H9 (cell line): ENCODE measurements around the gene SERPINB10. TPM values are rescaled to one million over a fixed set of nuclear protein-coding genes. Genes with fewer than 3 reads are reported as not detected.

Experiments
- DNase-seq: peaks from one replicate; pipeline ENCODE4 v3.0.0-alpha.2; 2017
- H2AFZ ChIP-seq: one replicate; pipeline ENCODE4 v1.6.1; 2013; ENCODE audit warnings: mild to moderate bottlenecking, low read length, control low read depth, moderate library complexity
- H2AK5ac ChIP-seq: 2 replicates; pipeline ENCODE4 v1.6.1; 2013; ENCODE audit warnings: low read length, control low read depth, mixed read lengths; ENCODE audit not compliant: insufficient read length
- H2BK120ac ChIP-seq: one replicate; pipeline ENCODE4 v1.6.1; 2013; ENCODE audit warnings: low read depth, mild to moderate bottlenecking, low read length, control low read depth, inconsistent platforms; ENCODE audit not compliant: poor library complexity, severe bottlenecking
- H2BK12ac ChIP-seq: 2 replicates; pipeline ENCODE4 v1.6.1; 2013; ENCODE audit warnings: low read length, control low read depth, mixed read lengths, low read depth; ENCODE audit not compliant: insufficient read length
- H2BK15ac ChIP-seq: 2 replicates; pipeline ENCODE4 v1.6.1; 2013; ENCODE audit warnings: low read depth, low read length, control low read depth
- H2BK20ac ChIP-seq: one replicate; pipeline ENCODE4 v1.6.1; 2013; ENCODE audit warnings: low read depth, mild to moderate bottlenecking, low read length, control low read depth, inconsistent platforms; ENCODE audit not compliant: poor library complexity, severe bottlenecking
- H2BK5ac ChIP-seq: 2 replicates; pipeline ENCODE4 v1.6.1; 2013; ENCODE audit warnings: low read length, control low read depth, mixed read lengths; ENCODE audit not compliant: insufficient read length
- H3K14ac ChIP-seq: 2 replicates; pipeline ENCODE4 v1.6.1; 2013; ENCODE audit warnings: low read length, control low read depth; ENCODE audit not compliant: insufficient read depth
- H3K18ac ChIP-seq: 2 replicates; pipeline ENCODE4 v1.6.1; 2013; ENCODE audit warnings: low read depth, mild to moderate bottlenecking, mixed read lengths, low read length, control low read depth; ENCODE audit not compliant: insufficient read length
- H3K23ac ChIP-seq: 2 replicates; pipeline ENCODE4 v1.6.1; 2013; ENCODE audit warnings: low read length, control low read depth, mixed read lengths, low read depth; ENCODE audit not compliant: insufficient read length
- H3K23me2 ChIP-seq: 2 replicates; pipeline ENCODE4 v1.6.1; 2013; ENCODE audit warnings: low read depth, mild to moderate bottlenecking, mixed read lengths, low read length, control low read depth; ENCODE audit not compliant: insufficient read length, poor library complexity, severe bottlenecking
- H3K27ac ChIP-seq: 2 replicates; pipeline ENCODE4 v1.5.1; 2013; ENCODE audit warnings: low read length, control low read depth, mixed read lengths, low read depth; ENCODE audit not compliant: insufficient read length
- H3K27me3 ChIP-seq: 2 replicates; pipeline ENCODE4 v1.6.1; 2013; ENCODE audit warnings: low read length, control low read depth, inconsistent platforms; ENCODE audit not compliant: insufficient read depth
- H3K4ac ChIP-seq: 2 replicates; pipeline ENCODE4 v1.6.1; 2013; ENCODE audit warnings: low read depth, mild to moderate bottlenecking, control low read depth, inconsistent platforms, low read length, moderate library complexity
- H3K4me1 ChIP-seq: 2 replicates; pipeline ENCODE4 v1.6.1; 2013; ENCODE audit warnings: low read length, control low read depth, inconsistent platforms; ENCODE audit not compliant: insufficient read depth
- H3K4me2 ChIP-seq: 2 replicates; pipeline ENCODE4 v1.6.1; 2013; ENCODE audit warnings: low read length, control low read depth, mixed read lengths; ENCODE audit not compliant: insufficient read length, insufficient read depth
- H3K56ac ChIP-seq: 2 replicates; pipeline ENCODE4 v1.6.1; 2013; ENCODE audit warnings: low read depth, mild to moderate bottlenecking, mixed read lengths, low read length, control low read depth; ENCODE audit not compliant: insufficient read length
- H3K79me1 ChIP-seq: 2 replicates; pipeline ENCODE4 v1.6.1; 2013; ENCODE audit warnings: low read depth, mild to moderate bottlenecking, moderate library complexity, low read length, control low read depth, inconsistent platforms; ENCODE audit not compliant: insufficient read depth, poor library complexity, severe bottlenecking
- H3K79me2 ChIP-seq: 2 replicates; pipeline ENCODE4 v1.6.1; 2013; ENCODE audit warnings: low read length, control low read depth, inconsistent platforms; ENCODE audit not compliant: insufficient read depth
- H3K9ac ChIP-seq: 2 replicates; pipeline ENCODE4 v1.6.1; 2013; ENCODE audit warnings: low read length, control low read depth, mixed read lengths; ENCODE audit not compliant: insufficient read length; ENCODE audit errors: extremely low read depth
- H3K9me3 ChIP-seq: one replicate; pipeline ENCODE4 v1.6.1; 2013; ENCODE audit warnings: low read depth, low read length, inconsistent platforms; ENCODE audit not compliant: control insufficient read depth
- H3T11ph ChIP-seq: one replicate; pipeline ENCODE4 v1.6.1; 2013; ENCODE audit warnings: mild to moderate bottlenecking, low read length, control low read depth, inconsistent platforms
- H4K20me1 ChIP-seq: one replicate; pipeline ENCODE4 v1.6.1; 2013; ENCODE audit not compliant: control insufficient read depth, insufficient read length, insufficient read depth
- H4K5ac ChIP-seq: 2 replicates; pipeline ENCODE4 v1.6.1; 2013; ENCODE audit warnings: low read depth, mild to moderate bottlenecking, mixed read lengths, low read length, control low read depth; ENCODE audit not compliant: insufficient read length
- H4K8ac ChIP-seq: replicated peaks from 2 replicates; pipeline ENCODE4 v1.6.1; 2013; ENCODE audit warnings: low read length, control low read depth, mixed read lengths, low read depth; ENCODE audit not compliant: insufficient read length
- H4K91ac ChIP-seq: 2 replicates; pipeline ENCODE4 v1.6.1; 2013; ENCODE audit warnings: low read depth, mild to moderate bottlenecking, moderate library complexity, mixed read lengths, low read length, control low read depth; ENCODE audit not compliant: insufficient read length
- H3K27ac Mint-ChIP-seq, 3 experiments: 2 replicates in 2 of 3; 3 replicates in 1 of 3; pipeline ENCODE4 v1.8.0; 2020 to 2021; ENCODE audit warnings: mixed read lengths in 3 of 3, mild to moderate bottlenecking in 1 of 3, moderate library complexity in 1 of 3
- H3K27me3 Mint-ChIP-seq: 2 replicates; pipeline ENCODE4 v1.8.0; 2021; ENCODE audit warnings: low read depth, mild to moderate bottlenecking, moderate library complexity, mixed read lengths
- H3K36me3 Mint-ChIP-seq, 3 experiments: 2 replicates in 2 of 3; 3 replicates in 1 of 3; pipeline ENCODE4 v1.8.0; 2020 to 2021; ENCODE audit warnings: low read depth in 3 of 3, mixed read lengths in 3 of 3; ENCODE audit not compliant: insufficient read depth in 1 of 3
- H3K4me1 Mint-ChIP-seq, 2 experiments: 2 replicates each; pipeline ENCODE4 v1.8.0; 2020; ENCODE audit warnings: mixed read lengths in 2 of 2
- H3K4me3 Mint-ChIP-seq, 2 experiments: 2 replicates in 1 of 2; 3 replicates in 1 of 2; pipeline ENCODE4 v1.8.0; 2020 to 2021; ENCODE audit warnings: mild to moderate bottlenecking in 2 of 2, mixed read lengths in 2 of 2, moderate library complexity in 1 of 2
- H3K9me3 Mint-ChIP-seq, 2 experiments: 2 replicates in 1 of 2; 3 replicates in 1 of 2; pipeline ENCODE4 v1.8.0; 2020; ENCODE audit warnings: mild to moderate bottlenecking in 2 of 2, mixed read lengths in 2 of 2, moderate library complexity in 1 of 2
- CTCF ChIP-seq: fragments of 200-600 bp; sonication (generic); conservative IDR thresholded peaks from 3 replicates; pipeline ENCODE4 v1.8.0; 2021; ENCODE audit warnings: antibody characterized with exemption, mild to moderate bottlenecking
- WGBS: extraction: QIAGEN DNeasy Blood & Tissue Kit; methylation state at CpG from one replicate; pipeline ENCODE4 v1.1.7; 2013; ENCODE audit warnings: missing lambda C conversion rate, low lambda C conversion rate, mixed read lengths; ENCODE audit not compliant: insufficient read length; ENCODE audit errors: extremely low coverage; 5-methylcytosine and 5-hydroxymethylcytosine counted together
- total RNA-seq: library from RNA; stranded (reverse); gene quantifications from 2 replicates; pipeline ENCODE4 v1.2.1, GENCODE V29; 2021

SERPINB10 gene
- total RNA-seq, 1 experiment from 2014 or later = not detected

GRCh38 chr18:63953811-63954210, 46.1 kb downstream of the SERPINB10 start:
- H3K27me3 ChIP-seq = no peaks in the 10 kb centered on the region
- H4K8ac ChIP-seq = no peak overlapping the region
- no peak overlapping the region for H3K27ac Mint-ChIP-seq
- no peak overlapping the region for H4K91ac ChIP-seq
- no peak overlapping the region for H2AFZ ChIP-seq
- no peak for DNase-seq
- no CpG with 5 or more reads among the region's 5 CpGs for WGBS
- no peaks in the 10 kb centered on the region for H3K4me1 ChIP-seq
- no peaks in the 10 kb centered on the region for H4K20me1 ChIP-seq
- no peak overlapping the region for H3K56ac ChIP-seq
- no peak for TF ChIP-seq CTCF
- no peak overlapping the region for H3K4me3 Mint-ChIP-seq
- no peaks in the 10 kb centered on the region for H3K36me3 Mint-ChIP-seq
- H3K23ac ChIP-seq = no peak overlapping the region
- no peak overlapping the region for H2BK20ac ChIP-seq
- H3K23me2 ChIP-seq = peaks cover 2% of the 10 kb centered on the region
- no peak overlapping the region for H3T11ph ChIP-seq
- H3K4ac ChIP-seq = no peak overlapping the region
- no peak overlapping the region for H2BK15ac ChIP-seq
- peaks cover 6 to 8% of the 10 kb centered on the region in 2 experiments for H3K4me1 Mint-ChIP-seq
- H3K27me3 Mint-ChIP-seq = peaks cover 6% of the 10 kb centered on the region
- no peak overlapping the region for H3K9ac ChIP-seq
- H3K27ac ChIP-seq = no peak overlapping the region
- H2BK5ac ChIP-seq = no peak overlapping the region
- H2BK12ac ChIP-seq = no peak overlapping the region
- no peak overlapping the region for H2BK120ac ChIP-seq
- H3K79me2 ChIP-seq = no peaks in the 10 kb centered on the region
- H3K9me3 ChIP-seq = no peaks in the 10 kb centered on the region
- no peaks in the 10 kb centered on the region for H3K9me3 Mint-ChIP-seq
- no peak overlapping the region for H3K18ac ChIP-seq
- no peak overlapping the region for H4K5ac ChIP-seq
- H2AK5ac ChIP-seq = no peak overlapping the region
- H3K14ac ChIP-seq = no peak overlapping the region
- H3K79me1 ChIP-seq = no peaks in the 10 kb centered on the region
- H3K4me2 ChIP-seq = no peak overlapping the region
